Measurements from ENCODE around the gene NR2C2.

The NR2C2 gene

GRCh38 chr3:15065550-15066007 lies 118.2 kb downstream of the NR2C2 start:
- DNase-seq = no peak

GRCh38 chr3:15066467-15066866 lies 119.1 kb downstream of the NR2C2 start:
- DNase-seq = no peak

GRCh38 chr3:15069441-15069840 lies 122.1 kb downstream of the NR2C2 start:
- no peak for DNase-seq

GRCh38 chr3:15071699-15072098 lies 124.3 kb downstream of the NR2C2 start:
- DNase-seq = no peak

GRCh38 chr3:15074500-15074899 lies 127.1 kb downstream of the NR2C2 start:
- no peak for DNase-seq

- DNase-seq = no peak
Observed at GRCh38 chr3:15079091-15079490, 131.7 kb downstream of the NR2C2 start.

- DNase-seq = no peak
Observed at GRCh38 chr3:15081960-15082664, 134.7 kb downstream of the NR2C2 start.

GRCh38 chr3:15083252-15083651 lies 135.9 kb downstream of the NR2C2 start:
- DNase-seq = no peak

- no peak for DNase-seq
Observed at GRCh38 chr3:15086263-15086662, 138.9 kb downstream of the NR2C2 start.

- DNase-seq = no peak
Observed at GRCh38 chr3:15086699-15087098, 139.3 kb downstream of the NR2C2 start.

- no peak for DNase-seq
Observed at GRCh38 chr3:15089201-15089600, 141.8 kb downstream of the NR2C2 start.

GRCh38 chr3:15091575-15091974 lies 144.2 kb downstream of the NR2C2 start:
- DNase-seq = no peak

- DNase-seq = no peak
Observed at GRCh38 chr3:15092686-15093085, 145.3 kb downstream of the NR2C2 start.

- DNase-seq = no peak
Observed at GRCh38 chr3:15094187-15094875, 146.9 kb downstream of the NR2C2 start.

- no peak for DNase-seq
Observed at GRCh38 chr3:15096046-15096445, 148.7 kb downstream of the NR2C2 start.

GRCh38 chr3:15097891-15098290 lies 150.5 kb downstream of the NR2C2 start:
- DNase-seq = no peak
